ENCODE data around the gene ZNF346. TPM values are rescaled to one million over a fixed set of nuclear protein-coding genes. Genes with fewer than 3 reads are reported as not detected.

Gene ZNF346
- total RNA-seq, 6 donors from 2014 or later = 9.3 to 31.4 (median 16.8) TPM

GRCh38 chr5:177098120-177098469, 75.6 kb downstream of the ZNF346 start:
- Histone ChIP-seq H3K9me3 (no peaks in the 10 kb centered on the region), H3K27me3 (no peaks in the 10 kb centered on the region), H3K4me3 (no peak overlapping the region), H3K36me3 (no peaks in the 10 kb centered on the region), H3K27ac (peak overlapping the region in 3 of 4 donors; percentile 17 to 70 (median 28)), H3K4me1 (peaks cover 15 to 22% (median 21%) of the 10 kb centered on the region in 4 donors)
- TF ChIP-seq, protein P1, sequence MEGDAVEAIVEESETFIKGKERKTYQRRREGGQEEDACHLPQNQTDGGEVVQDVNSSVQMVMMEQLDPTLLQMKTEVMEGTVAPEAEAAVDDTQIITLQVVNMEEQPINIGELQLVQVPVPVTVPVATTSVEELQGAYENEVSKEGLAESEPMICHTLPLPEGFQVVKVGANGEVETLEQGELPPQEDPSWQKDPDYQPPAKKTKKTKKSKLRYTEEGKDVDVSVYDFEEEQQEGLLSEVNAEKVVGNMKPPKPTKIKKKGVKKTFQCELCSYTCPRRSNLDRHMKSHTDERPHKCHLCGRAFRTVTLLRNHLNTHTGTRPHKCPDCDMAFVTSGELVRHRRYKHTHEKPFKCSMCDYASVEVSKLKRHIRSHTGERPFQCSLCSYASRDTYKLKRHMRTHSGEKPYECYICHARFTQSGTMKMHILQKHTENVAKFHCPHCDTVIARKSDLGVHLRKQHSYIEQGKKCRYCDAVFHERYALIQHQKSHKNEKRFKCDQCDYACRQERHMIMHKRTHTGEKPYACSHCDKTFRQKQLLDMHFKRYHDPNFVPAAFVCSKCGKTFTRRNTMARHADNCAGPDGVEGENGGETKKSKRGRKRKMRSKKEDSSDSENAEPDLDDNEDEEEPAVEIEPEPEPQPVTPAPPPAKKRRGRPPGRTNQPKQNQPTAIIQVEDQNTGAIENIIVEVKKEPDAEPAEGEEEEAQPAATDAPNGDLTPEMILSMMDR (IDR thresholded peaks at IDR 0.05) = no peak
- TF ChIP-seq POLR2A (IDR thresholded peaks at IDR 0.05) = no peak
- no peak for TF ChIP-seq EP300 (IDR thresholded peaks at IDR 0.05)
- TF ChIP-seq POLR2AphosphoS5 (IDR thresholded peaks at IDR 0.05) = no peak
- DNase-seq (no peak), ATAC-seq (ENCODE audit: low FRiP score in 2 of 2) (peak in 1 of 2 donors; percentile 2)
- 68 to 80% methylated on average over 3 to 6 of the region's 6 CpGs for WGBS, 2 donors

DNA sequence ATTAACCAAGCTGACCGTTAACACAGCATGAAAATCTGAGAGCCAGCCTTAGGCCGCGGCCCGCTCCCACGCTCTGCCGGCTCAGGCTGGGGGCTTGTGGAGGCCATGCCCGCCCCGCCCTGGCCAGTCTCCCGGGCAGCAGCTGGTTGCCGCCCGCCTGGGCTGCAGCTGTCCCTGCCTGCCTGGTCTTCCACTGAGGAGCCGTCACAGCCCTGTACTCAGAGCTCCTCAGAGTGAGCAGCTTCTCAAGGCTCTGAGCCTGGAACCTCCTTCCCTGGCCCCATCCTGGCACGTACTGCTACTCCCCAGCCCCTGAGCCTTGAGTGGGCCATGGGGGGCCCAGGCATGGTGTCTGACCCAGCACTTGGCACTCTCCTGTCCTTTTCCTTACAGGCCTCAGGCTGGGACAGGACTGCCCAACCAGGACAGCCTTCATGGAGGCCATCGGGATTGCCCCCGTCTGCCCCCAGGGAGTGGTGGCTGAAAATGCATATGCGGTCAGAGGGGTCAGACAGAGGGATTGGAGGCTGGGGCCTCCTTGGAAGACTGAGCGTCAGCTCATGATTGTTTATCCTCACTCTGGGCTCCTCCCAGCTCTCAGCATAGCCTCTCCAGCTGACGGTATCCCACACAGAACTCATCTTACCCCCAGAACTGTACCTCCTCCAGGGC, 76.1 kb downstream of the ZNF346 start:
- DNase-seq (peak in 1 of 2 donors; percentile 89), ATAC-seq (ENCODE audit: low FRiP score in 2 of 2) (peak; percentile 24 to 26)
- Histone ChIP-seq H3K9me3 (no peaks in the 10 kb centered on the region), H3K27me3 (no peaks in the 10 kb centered on the region), H3K27ac (peak overlapping the region in 3 of 4 donors; percentile 17 to 70 (median 27)), H3K36me3 (no peaks in the 10 kb centered on the region), H3K4me1 (peaks cover 15 to 22% (median 20%) of the 10 kb centered on the region in 4 donors), H3K4me3 (no peak overlapping the region)
- TF ChIP-seq, protein P1 (IDR thresholded peaks at IDR 0.05) = no peak
- TF ChIP-seq POLR2AphosphoS5 (IDR thresholded peaks at IDR 0.05) (no peak), EP300 (IDR thresholded peaks at IDR 0.05) (no peak), POLR2A (IDR thresholded peaks at IDR 0.05) (no peak)
- WGBS, 2 donors = 53 to 72% methylated on average over 5 to 7 of the region's 18 CpGs

DNA sequence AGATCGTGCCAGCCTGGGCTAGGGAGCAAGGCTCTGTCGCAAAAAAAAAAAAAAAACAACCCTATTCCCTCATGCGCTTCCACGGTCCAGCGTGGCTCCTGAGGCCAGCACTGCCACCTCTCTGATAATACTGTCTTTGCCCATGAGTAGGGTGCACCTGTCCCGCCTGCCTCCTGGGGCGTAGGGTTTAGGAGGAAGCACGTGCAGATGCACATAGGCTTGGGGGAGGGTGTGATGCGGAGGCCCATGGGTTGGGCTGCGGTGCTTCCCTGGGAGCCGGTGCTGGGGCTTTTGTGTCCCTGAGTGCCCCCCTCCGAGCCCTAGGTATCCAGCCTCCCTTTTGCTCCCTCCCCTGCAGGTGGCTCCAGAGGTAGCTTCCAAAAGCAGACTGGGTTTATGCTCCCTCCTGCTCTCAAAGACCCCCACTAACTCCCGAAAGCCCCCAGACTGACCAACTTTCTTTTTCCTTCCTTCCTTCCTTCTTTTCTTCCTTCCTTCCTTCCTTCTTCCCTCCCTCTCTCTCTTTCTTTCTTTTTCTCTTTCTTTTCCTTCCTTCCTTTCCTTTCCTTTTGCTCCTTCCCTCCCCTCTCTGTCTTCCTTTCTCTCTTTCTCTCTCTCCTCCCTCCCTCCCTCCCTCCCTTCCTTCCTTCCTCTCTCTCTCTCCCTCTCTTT, 77.1 kb downstream of the ZNF346 start:
- Histone ChIP-seq H3K36me3 (no peaks in the 10 kb centered on the region), H3K4me3 (no peak overlapping the region), H3K27me3 (no peaks in the 10 kb centered on the region), H3K4me1 (peaks cover 7 to 17% (median 13%) of the 10 kb centered on the region in 4 donors), H3K27ac (no peak overlapping the region), H3K9me3 (no peaks in the 10 kb centered on the region)
- 73 to 77% methylated on average over 13 of the region's 13 CpGs for WGBS, 2 donors
- DNase-seq = no peak
- TF ChIP-seq, protein P1 (IDR thresholded peaks at IDR 0.05) = no peak
- TF ChIP-seq EP300 (IDR thresholded peaks at IDR 0.05) (no peak), POLR2A (IDR thresholded peaks at IDR 0.05) (no peak), POLR2AphosphoS5 (IDR thresholded peaks at IDR 0.05) (no peak)
- no peak for ATAC-seq (ENCODE audit: low FRiP score in 2 of 2)

DNA sequence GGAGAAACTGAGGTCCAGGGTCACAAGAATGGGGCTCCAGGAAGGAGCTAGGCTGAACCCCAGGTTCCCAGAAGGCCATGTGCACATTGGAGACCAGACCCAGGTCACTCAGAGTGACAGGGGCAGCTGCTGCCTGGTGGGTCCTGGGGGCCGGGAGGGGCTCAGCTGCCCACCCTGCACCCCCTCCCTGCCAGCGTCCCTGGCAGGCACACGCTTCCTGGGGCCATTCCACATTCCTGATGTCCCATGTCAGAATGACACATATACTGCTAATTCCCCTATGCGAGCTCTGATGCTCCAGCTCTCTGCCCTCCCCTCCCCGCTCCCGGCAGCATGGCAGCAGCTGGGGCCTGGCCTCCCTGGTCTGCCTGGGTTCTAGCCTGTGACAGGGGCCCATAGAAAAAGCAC, 78.2 kb downstream of the ZNF346 start:
- H3K36me3 ChIP-seq = no peaks in the 10 kb centered on the region
- H3K4me3 ChIP-seq = no peak overlapping the region
- H3K9me3 ChIP-seq = no peaks in the 10 kb centered on the region
- no peak for ATAC-seq (ENCODE audit: low FRiP score in 2 of 2)
- TF ChIP-seq EP300 (IDR thresholded peaks at IDR 0.05) (no peak), POLR2AphosphoS5 (IDR thresholded peaks at IDR 0.05) (no peak)
- TF ChIP-seq, protein P1 (IDR thresholded peaks at IDR 0.05) = no peak
- no peaks in the 10 kb centered on the region for H3K27me3 ChIP-seq
- peaks cover 0 to 6% (median 1%) of the 10 kb centered on the region in 4 donors for H3K4me1 ChIP-seq
- H3K27ac ChIP-seq = peak overlapping the region in 1 of 4 donors; percentile 53
- WGBS, 2 donors = 81 to 82% methylated on average over 5 to 6 of the region's 6 CpGs
- peak in 1 of 2 donors; percentile 56 for DNase-seq

All from upper lobe of left lung (tissue), 6 donors.